Stimulated activated CD4-positive, alpha-beta T cell treated with anti-CD3 and anti-CD28 coated beads, Interleukin-1b, Interleukin-23, amount 100 ng/mL, for 4 hours (primary cell): Measurements from ENCODE around the gene KIAA0232.

Experiments used
- DNase-seq, 2 donors: peaks; one replicate each; pipeline ENCODE4 v3.0.0-alpha.2; 2020; ENCODE audit warnings: low read depth in 2 of 2

KIAA0232 gene

GRCh38 chr4:6782147-6782845, at the start of gene KIAA0232:
KIAA0232 (plus strand) TSS chr4:6782727; CDS start chr4:6824454, 41,727 bp downstream.
- DNase-seq = peak; percentile 85 to 87

- no peak for DNase-seq
Measured at GRCh38 chr4:6733358-6734164, 49.0 kb upstream of the KIAA0232 start.

GRCh38 chr4:6734165-6734786, 48.3 kb upstream of the KIAA0232 start:
- no peak for DNase-seq

GRCh38 chr4:6739920-6740319, 42.6 kb upstream of the KIAA0232 start:
- DNase-seq = no peak

DNA sequence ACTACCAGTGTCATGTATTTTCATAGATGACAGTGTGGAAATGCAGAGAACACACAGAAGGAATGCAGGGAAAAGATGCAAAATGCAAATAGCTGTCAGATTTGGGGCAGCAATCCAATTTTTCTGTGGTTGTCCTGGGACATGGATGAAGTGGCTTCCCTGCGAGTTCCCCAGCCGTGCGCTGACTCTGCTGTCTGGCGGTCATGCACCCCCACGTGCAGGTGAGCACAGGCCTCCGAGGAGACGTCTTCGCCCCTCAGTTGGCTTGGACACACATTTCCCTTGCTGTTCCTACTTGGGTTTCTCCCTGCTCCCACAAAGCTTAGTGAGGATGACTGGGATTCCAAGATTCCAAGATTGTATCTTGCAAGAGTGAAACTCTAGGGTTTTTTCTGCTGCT, 42.2 kb upstream of the KIAA0232 start:
- no peak for DNase-seq

GRCh38 chr4:6742507-6742906, 40.0 kb upstream of the KIAA0232 start:
- DNase-seq = no peak

DNA sequence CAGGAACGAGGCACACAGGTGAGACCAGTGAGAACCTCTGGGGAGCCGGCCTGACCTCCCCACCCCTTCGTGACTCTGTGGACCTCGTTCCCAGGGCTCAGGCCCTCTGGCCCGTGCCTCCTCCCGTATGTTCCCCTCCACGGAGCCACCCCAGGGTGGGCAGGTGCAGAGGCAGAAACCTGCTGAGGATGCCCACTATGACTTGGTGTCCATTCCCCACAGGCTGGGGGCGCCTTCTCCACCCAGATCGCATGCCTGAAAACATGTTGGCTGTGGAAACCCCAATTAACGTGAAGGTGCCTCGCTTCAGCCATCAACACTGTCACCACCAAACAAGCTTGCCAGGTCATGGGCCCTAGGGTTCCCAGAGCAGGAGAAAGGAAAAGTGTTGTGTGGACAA, 39.5 kb upstream of the KIAA0232 start:
- DNase-seq = no peak

DNA sequence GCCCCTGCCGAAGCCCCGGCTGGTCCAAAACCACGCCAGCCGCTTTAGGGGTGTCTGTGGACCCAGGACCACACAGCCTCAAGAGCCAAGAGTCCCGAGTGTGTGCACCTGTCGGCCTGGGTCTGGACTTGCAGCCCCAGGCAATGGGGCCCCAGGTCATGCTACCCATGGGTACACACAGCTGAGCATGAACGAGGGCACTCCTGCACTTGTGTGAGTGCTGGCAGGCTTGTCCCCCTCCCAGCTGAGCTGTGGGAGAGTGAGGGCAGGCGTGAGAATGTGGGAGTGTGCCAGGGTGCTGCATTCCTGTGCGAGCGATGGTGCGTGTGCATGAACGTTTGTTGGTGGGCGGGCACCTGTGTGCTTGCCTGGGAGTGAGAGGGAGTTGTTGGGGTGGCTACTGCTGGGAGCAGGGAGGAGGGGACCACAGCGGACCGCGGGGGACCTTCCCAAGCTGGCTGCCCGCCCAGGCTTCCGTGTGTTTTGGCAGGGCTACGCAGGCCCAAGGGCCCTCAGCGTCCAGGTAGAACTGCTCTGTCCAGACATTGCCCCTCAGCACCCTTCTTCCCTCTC, 35.7 kb upstream of the KIAA0232 start:
- no peak for DNase-seq

DNA sequence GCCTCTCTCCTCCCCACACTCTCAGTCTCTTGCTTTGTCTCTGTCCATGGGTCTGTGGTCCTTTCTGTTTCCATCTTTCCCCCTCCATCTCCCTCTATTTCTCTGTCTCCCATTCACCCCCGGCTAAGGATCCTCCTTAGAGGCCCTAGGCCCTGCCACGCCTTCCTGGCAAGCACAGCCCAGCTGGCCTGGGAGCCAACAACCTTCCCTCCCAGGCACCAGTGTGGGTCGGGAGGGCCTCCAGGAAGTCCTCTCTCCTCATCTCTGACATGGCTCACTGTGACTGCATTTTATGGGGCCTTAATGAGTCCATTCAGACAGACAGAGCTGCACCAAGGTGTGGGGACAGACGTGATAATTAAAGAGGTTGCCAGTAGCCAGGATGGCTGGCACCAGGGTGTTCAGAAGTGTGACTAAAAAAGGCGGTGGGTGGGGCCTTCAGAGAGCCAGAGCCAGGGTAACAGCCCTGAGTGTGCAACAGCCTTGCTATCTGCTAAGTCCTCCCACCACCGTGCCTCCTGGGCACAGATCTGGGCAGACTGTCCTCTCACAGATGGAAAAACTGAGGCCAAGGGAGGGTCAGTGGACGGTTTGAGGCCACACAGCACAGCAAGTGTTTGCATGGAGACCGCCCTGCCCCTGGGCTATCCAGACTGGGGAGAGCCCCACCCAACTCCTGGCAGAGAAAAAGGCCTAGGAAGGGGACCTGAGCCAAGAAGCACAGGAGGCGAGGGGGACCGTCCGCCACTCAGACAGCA, 35.1 kb upstream of the KIAA0232 start:
- no peak for DNase-seq

- no peak for DNase-seq
Measured at GRCh38 chr4:6748286-6748685, 34.2 kb upstream of the KIAA0232 start.

- DNase-seq = no peak
Measured at GRCh38 chr4:6749340-6750171, 33.0 kb upstream of the KIAA0232 start.

DNA sequence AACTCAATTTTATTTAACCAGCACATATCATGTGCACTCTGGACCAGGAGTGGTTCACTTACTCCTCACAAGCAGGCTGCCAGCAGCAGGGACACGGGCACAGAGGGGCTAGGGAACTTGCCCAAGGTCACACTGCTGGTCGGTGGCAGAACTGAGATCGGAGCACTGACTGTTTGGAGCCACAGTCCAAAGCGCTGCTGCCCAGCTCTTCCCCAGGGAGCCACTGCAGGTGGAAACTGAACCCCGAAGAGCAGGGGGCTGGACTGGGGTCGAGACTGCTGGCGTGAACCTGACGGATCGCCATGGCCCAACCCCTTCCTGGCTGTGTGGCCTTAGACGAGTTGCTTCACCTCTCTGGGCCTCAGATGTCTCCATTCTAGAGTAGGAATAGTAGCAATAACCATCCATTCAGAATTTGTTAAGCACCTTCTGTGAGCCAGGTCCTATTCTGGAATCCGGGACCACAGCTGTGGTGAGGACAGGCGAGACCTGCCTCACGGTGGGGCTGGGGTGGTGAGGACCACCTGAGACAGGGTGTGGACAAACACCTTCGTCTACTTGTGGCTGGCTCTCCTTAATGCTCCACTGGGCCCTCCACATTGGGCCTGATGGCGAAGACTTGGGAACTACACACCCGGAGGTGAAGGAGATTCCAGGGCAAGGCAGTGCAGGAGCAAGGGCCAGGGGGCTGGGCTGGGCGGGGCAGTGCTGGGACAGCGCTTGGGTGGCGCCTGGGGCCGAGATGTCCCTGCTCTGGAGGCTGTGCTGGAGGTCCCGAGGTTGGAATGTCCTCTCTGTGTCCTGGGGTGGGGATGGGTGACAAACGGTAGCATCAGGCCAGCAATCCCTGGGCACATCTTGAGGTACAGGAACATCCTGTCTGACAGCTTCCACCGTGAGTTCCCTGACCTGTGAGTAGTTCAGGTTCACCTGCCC, 32.0 kb upstream of the KIAA0232 start:
- no peak for DNase-seq

DNA sequence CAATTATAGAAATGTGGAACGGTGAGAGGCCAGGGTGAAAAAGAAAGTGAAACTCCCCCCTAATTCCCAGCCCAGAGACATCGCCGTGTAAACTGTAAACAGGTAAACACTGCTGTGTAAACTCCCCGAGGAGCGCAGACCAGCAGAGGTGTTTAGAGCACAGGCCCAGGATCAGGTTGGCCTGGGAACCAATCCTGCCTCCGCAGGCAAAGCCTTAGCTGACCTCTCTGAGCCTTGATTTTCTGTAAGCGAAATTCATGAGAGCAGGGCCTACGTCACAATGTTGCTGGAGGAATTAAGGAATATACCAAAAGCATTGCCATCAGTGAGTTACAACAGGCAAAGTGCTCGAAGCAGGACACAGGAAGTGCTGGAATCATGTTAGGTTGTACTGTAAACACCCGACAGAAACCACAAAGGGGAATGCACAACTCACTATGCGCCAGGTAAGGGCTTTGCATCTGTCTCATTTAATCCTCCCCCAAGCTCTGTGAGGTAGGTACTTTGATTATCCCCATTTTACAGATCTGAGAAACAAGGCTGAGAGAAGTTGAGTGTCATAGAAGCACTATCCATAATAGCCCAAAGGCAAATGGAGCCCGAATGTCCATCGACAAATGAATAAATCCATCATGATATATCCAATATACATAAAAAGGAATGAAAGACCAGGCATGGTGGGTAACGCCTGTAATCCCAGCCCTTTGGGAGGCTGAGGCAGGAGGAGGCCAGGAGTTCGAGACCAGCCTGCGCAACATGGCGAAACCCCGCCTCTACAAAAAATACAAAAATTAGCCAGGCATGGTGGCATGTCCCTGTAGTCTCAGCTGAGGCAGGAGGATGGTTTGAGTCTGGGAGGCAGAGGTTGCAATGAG, 30.7 kb upstream of the KIAA0232 start:
- no peak for DNase-seq

DNA sequence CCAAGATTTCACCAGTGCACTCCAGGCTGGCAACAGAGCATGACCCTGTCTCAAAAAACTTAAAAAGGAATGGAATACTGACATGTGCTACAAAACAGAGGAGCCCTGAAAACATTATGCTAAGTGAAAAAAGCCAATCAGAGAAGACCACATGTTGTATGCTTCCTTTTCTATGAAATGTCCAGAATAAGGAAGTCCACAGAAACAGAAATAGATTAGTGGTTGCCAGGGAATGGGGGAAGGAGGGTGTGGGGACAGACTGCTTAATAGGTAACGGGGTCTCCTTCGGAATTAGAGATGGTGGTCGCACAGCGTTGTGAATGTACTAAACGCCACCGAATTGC, 30.1 kb upstream of the KIAA0232 start:
- no peak for DNase-seq

DNA sequence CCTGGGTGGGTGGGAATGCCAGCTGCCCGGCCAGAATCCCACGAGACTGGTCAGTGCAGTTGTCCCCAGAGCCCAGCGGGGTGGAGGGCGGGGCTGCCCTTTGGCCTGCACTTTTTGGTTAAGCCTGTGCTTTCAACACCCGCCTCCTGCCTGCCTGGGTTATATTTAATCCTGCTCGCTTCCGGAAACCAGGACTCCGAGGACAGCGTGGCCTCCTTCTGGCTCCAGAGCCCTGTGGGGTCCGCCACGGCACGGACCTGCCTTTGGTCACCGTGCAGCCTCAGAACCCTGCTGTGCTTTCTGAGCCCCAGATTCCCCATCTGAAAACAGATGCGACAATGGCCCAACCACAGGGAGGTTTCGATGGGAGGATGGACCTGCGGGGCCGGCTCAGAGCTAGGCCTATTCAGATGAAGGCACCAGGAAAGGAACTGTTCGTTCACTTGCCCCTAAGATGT, 29.4 kb upstream of the KIAA0232 start:
- no peak for DNase-seq

- DNase-seq = no peak
Measured at GRCh38 chr4:6753891-6754290, 28.6 kb upstream of the KIAA0232 start.

DNA sequence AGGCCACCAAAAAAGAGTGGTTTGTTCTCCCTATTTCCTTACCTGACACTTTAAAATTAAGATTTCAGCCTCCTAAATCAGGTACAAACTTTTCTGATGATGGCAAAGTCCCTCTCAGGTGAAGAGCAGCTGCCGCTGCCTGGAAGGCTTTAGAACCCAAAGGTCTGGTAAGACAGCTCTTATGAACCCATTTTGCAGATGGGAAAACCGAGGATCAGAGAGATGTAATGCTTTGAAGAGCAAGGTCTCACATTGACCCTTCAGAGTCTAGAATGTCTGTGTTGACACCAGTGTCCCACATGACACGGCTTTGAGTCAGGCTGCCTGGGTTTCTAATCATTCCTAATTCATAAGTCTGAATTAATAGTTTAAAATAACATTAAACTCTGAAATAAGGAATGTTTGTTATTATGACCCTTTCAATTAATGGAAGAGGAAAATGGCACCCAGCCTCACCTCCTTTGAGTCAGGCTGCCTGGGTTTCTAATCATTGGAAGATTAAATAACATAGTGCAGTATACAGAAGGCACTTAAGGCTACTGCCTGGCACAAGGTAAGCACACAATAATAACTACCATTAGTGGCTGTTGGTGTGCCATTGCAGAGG, 27.9 kb upstream of the KIAA0232 start:
- DNase-seq = no peak

DNA sequence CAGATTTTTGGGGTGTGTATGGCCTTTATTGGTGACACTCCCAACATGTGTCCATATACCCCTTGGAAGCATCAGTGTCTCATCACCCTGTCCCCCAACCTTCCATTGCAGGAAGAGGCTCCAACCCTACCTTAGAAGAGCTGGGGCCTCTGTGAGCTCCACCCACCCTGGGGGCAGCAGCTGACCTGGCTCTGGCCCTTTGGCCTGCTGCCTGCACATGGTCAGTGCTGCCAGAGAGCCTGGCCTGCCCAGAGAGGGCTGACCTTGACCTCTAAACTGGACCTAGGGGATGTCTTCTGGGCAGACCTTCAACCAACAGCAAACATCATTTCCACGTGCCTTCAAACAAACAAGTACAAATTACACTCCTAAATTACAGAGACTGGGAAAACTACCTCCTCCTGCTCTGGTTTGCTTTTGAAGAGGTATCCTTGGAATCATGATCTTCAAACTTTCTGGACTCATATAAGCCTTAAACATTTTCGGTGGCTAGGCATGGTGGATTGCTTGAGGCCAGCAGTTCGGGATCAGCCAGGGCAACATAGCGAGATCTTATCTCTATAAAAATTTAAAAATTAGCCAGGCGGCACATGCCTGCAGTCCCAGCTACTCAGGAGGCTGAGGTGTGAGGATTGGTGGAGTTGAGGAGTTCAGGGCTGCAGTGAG, 27.3 kb upstream of the KIAA0232 start:
- no peak for DNase-seq
